BE2C (cell line): ENCODE results near the gene ANKRD27.

ENCODE experiments used
- DNase-seq: peaks from one replicate; pipeline ENCODE4 v3.0.0-alpha.2; 2020
- H3K27me3 ChIP-seq: fragments of 250-450 bp; sonication (Bioruptor Pico); 2 replicates; pipeline ENCODE4 v1.5.1; 2020; ENCODE audit warnings: mild to moderate bottlenecking
- H3K36me3 ChIP-seq: fragments of 250-450 bp; sonication (Bioruptor Pico); 2 replicates; pipeline ENCODE4 v1.5.1; 2020; ENCODE audit warnings: mild to moderate bottlenecking
- H3K4me1 ChIP-seq: fragments of 250-450 bp; sonication (Bioruptor Pico); 2 replicates; pipeline ENCODE4 v1.5.1; 2020
- H3K4me3 ChIP-seq: 2 replicates; pipeline ENCODE4 v1.5.1; 2011; ENCODE audit warnings: low read depth, low read length
- H3K9me3 ChIP-seq: fragments of 250-450 bp; sonication (Bioruptor Pico); 2 replicates; pipeline ENCODE4 v1.5.1; 2020
- CTCF ChIP-seq: IDR thresholded peaks from 2 replicates; pipeline ENCODE4 v1.5.1; 2012; ENCODE audit warnings: mild to moderate bottlenecking, low read depth, low read length

The ANKRD27 gene

GRCh38 chr19:32615569-32615968, 59.4 kb downstream of the ANKRD27 start:
- no peak for TF ChIP-seq CTCF
- DNase-seq = no peak
- H3K36me3 ChIP-seq = peaks cover 29% of the 10 kb centered on the region

GRCh38 chr19:32614916-32615315, 60.1 kb downstream of the ANKRD27 start:
- Histone ChIP-seq H3K36me3 (peaks cover 29% of the 10 kb centered on the region), H3K27me3 (no peaks in the 10 kb centered on the region), H3K9me3 (no peaks in the 10 kb centered on the region), H3K4me1 (no peaks in the 10 kb centered on the region), H3K4me3 (no peak overlapping the region)
- TF ChIP-seq CTCF = no peak
- DNase-seq = no peak

More at GRCh38 chr19:32615569-32615968, 59.4 kb downstream of the ANKRD27 start:
- H3K9me3 ChIP-seq = no peaks in the 10 kb centered on the region
- no peak overlapping the region for H3K4me3 ChIP-seq
- H3K27me3 ChIP-seq = no peaks in the 10 kb centered on the region
- no peaks in the 10 kb centered on the region for H3K4me1 ChIP-seq

GRCh38 chr19:32613008-32613407, 62.0 kb downstream of the ANKRD27 start:
- H3K4me3 ChIP-seq = no peak overlapping the region
- H3K36me3 ChIP-seq = peaks cover 22% of the 10 kb centered on the region
- H3K4me1 ChIP-seq = no peaks in the 10 kb centered on the region
- no peak for DNase-seq
- no peaks in the 10 kb centered on the region for H3K9me3 ChIP-seq
- no peaks in the 10 kb centered on the region for H3K27me3 ChIP-seq
- TF ChIP-seq CTCF = no peak

- H3K9me3 ChIP-seq = no peaks in the 10 kb centered on the region
- peaks cover 30% of the 10 kb centered on the region for H3K36me3 ChIP-seq
- no peaks in the 10 kb centered on the region for H3K27me3 ChIP-seq
- TF ChIP-seq CTCF = no peak
- H3K4me3 ChIP-seq = no peak overlapping the region
- no peak for DNase-seq
- H3K4me1 ChIP-seq = no peaks in the 10 kb centered on the region
Observed at GRCh38 chr19:32611161-32611560, 63.8 kb downstream of the ANKRD27 start.

- Histone ChIP-seq H3K27me3 (no peaks in the 10 kb centered on the region), H3K36me3 (peaks cover 33% of the 10 kb centered on the region), H3K9me3 (no peaks in the 10 kb centered on the region), H3K4me3 (no peak overlapping the region), H3K4me1 (no peaks in the 10 kb centered on the region)
- no peak for DNase-seq
- no peak for TF ChIP-seq CTCF
Observed at GRCh38 chr19:32607479-32607878, 67.5 kb downstream of the ANKRD27 start.

GRCh38 chr19:32606289-32606688, 68.7 kb downstream of the ANKRD27 start:
- no peaks in the 10 kb centered on the region for H3K9me3 ChIP-seq
- no peak overlapping the region for H3K4me3 ChIP-seq
- H3K27me3 ChIP-seq = no peaks in the 10 kb centered on the region
- TF ChIP-seq CTCF = no peak
- no peak for DNase-seq
- peaks cover 28% of the 10 kb centered on the region for H3K36me3 ChIP-seq
- no peaks in the 10 kb centered on the region for H3K4me1 ChIP-seq
